PC-3 (cell line): ENCODE measurements around the gene RALA. TPM values are rescaled to one million over a fixed set of nuclear protein-coding genes. Genes with fewer than 3 reads are reported as not detected.

ENCODE experiments used
- ATAC-seq: fragments of 200-7000 bp; cut with Tn5 transposase; 2 replicates; pipeline ENCODE4 v1.9.1; 2020; ENCODE audit warnings: mild to moderate bottlenecking, moderate library complexity
- BruUV-seq: library from RNA; stranded (reverse); fragments of 400-500 nt; replicated peaks from 2 replicates; lab custom pipeline; 2021; lab: Mats Ljungman, UMichigan
- CTCF ChIA-PET: fragments of 300-600 bp; sonication (Branson Sonifier 250); formaldehyde crosslinking; loops from one replicate; lab custom pipeline; 2022; ENCODE audit warnings: antibody characterized with exemption; lab: Charles Lee
- POLR2A ChIA-PET: fragments of 300-600 bp; sonication (Branson Sonifier 250); formaldehyde crosslinking; loops from one replicate; lab custom pipeline; 2022; ENCODE audit warnings: antibody characterized with exemption; ENCODE audit not compliant: unreplicated experiment; lab: Charles Lee
- DNase-seq: peaks from one replicate; pipeline ENCODE4 v3.0.0-alpha.2; 2015
- H2AFZ ChIP-seq: fragments of 300-600 bp; sonication (generic); 2 replicates; pipeline ENCODE4 v1.6.0; 2016; ENCODE audit warnings: antibody characterized with exemption, low read length
- H3F3A ChIP-seq: fragments of 300-600 bp; sonication (generic); one replicate; pipeline ENCODE4 v1.6.0; 2017; ENCODE audit warnings: antibody characterized with exemption, low read length, control low read depth, mild to moderate bottlenecking; ENCODE audit not compliant: unreplicated experiment
- H3K27ac ChIP-seq: fragments of 300-600 bp; sonication (generic); 2 replicates; pipeline ENCODE4 v1.5.1; 2016; ENCODE audit warnings: mild to moderate bottlenecking, low read length
- H3K27me3 ChIP-seq: fragments of 300-600 bp; sonication (generic); 2 replicates; pipeline ENCODE4 v1.6.1; 2016; ENCODE audit warnings: low read length, mixed read lengths
- H3K36me3 ChIP-seq: fragments of 300-600 bp; sonication (generic); 2 replicates; pipeline ENCODE4 v1.6.1; 2016; ENCODE audit warnings: low read depth, mixed run types, low read length, mixed read lengths
- H3K4me1 ChIP-seq: fragments of 300-600 bp; sonication (generic); 2 replicates; pipeline ENCODE4 v1.5.1; 2016; ENCODE audit warnings: low read length; ENCODE audit not compliant: insufficient read depth
- H3K4me2 ChIP-seq: fragments of 300-600 bp; sonication (generic); 2 replicates; pipeline ENCODE4 v1.6.0; 2016; ENCODE audit warnings: low read length
- H3K4me3 ChIP-seq: fragments of 300-600 bp; sonication (generic); 2 replicates; pipeline ENCODE4 v1.5.1; 2016; ENCODE audit warnings: mild to moderate bottlenecking, low read length, mixed read lengths
- H3K79me2 ChIP-seq: fragments of 300-600 bp; sonication (generic); 2 replicates; pipeline ENCODE4 v1.6.1; 2017; ENCODE audit warnings: low read length, mixed read lengths
- H3K9ac ChIP-seq: fragments of 300-600 bp; sonication (generic); 2 replicates; pipeline ENCODE4 v1.6.0; 2016; ENCODE audit warnings: mild to moderate bottlenecking, low read length
- H3K9me2 ChIP-seq: fragments of 300-600 bp; sonication (generic); replicated peaks from 2 replicates; pipeline ENCODE4 v1.6.1; 2016; ENCODE audit warnings: mixed run types, low read length, mixed read lengths
- H3K9me3 ChIP-seq: fragments of 300-600 bp; sonication (generic); 2 replicates; pipeline ENCODE4 v1.6.1; 2016; ENCODE audit warnings: low read length, mixed read lengths
- H4K20me1 ChIP-seq: fragments of 300-600 bp; sonication (generic); 2 replicates; pipeline ENCODE4 v1.6.1; 2016; ENCODE audit warnings: low read length, mixed read lengths
- EZH2 ChIP-seq: fragments of 300-600 bp; sonication (generic); IDR thresholded peaks from one replicate; pipeline ENCODE4 v1.6.1; 2017; ENCODE audit warnings: antibody characterized with exemption, mild to moderate bottlenecking, low read length; ENCODE audit not compliant: unreplicated experiment
- EZH2phosphoT487 ChIP-seq: fragments of 300-600 bp; sonication (generic); IDR thresholded peaks from 2 replicates; pipeline ENCODE4 v1.6.1; 2018; ENCODE audit warnings: mild to moderate bottlenecking, antibody characterized with exemption, low read length, borderline replicate concordance
- intact Hi-C: fragments of 100-400 bp; cut with micrococcal nuclease; formaldehyde crosslinking; loops from 2 replicates; pipeline ENCODE4 v1.9.0; 2023
- total RNA-seq: library from RNA; depleted of rRNA; stranded (reverse); fragments of >200 nt; gene quantifications from 2 replicates; pipeline ENCODE4 v1.2.3, GENCODE V29; 2014
- TF ChIP-seq, protein P1 (sequence below): fragments of 300-600 bp; sonication (generic); conservative IDR thresholded peaks from 2 replicates; pipeline ENCODE4 v1.5.1; 2017; ENCODE audit warnings: antibody characterized with exemption, low read depth, mild to moderate bottlenecking, low read length

Gene RALA
- total RNA-seq, 1 experiment from 2014 or later = 12.9 TPM

DNA sequence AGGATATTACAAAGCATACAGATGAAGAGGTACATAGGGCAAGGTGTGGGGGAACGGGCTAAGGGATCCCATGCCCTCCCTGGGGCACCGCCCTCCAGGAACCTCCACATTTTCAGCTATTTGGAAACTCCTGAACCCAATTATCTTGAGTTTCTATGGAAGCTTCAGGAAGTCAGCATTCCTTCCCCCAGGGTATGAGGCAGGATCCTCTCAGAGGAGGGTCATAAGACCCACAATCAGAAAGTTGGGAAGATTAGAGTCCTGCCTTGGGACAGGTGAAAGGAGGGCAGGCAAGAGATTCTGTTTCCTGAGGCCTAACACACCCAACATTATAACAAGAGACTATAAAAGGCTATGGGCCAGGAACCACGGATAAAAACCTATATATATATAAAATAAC, 98.0 kb downstream of the RALA start:
- no peaks in the 10 kb centered on the region for H3K27me3 ChIP-seq
- intact Hi-C loops = no loop called here
- ChIA-PET CTCF (no interaction called here), POLR2A (no interaction called here)
- BruUV-seq = no TSS peak
- peak overlapping the region; percentile 71 for H2AFZ ChIP-seq
- no peaks in the 10 kb centered on the region for H3F3A ChIP-seq
- DNase-seq (no peak), ATAC-seq (peak; percentile 76)
- H3K4me3 ChIP-seq = no peak overlapping the region
- no peaks in the 10 kb centered on the region for H3K9me2 ChIP-seq
- no peaks in the 10 kb centered on the region for H3K9me3 ChIP-seq
- H4K20me1 ChIP-seq = no peaks in the 10 kb centered on the region
- H3K4me1 ChIP-seq = peaks cover 11% of the 10 kb centered on the region
- no peaks in the 10 kb centered on the region for H3K79me2 ChIP-seq
- H3K36me3 ChIP-seq = no peaks in the 10 kb centered on the region
- no peak overlapping the region for H3K9ac ChIP-seq
- no peak overlapping the region for H3K27ac ChIP-seq
- no peak overlapping the region for H3K4me2 ChIP-seq
- TF ChIP-seq EZH2 = no peak
- no peak for TF ChIP-seq EZH2phosphoT487
- TF ChIP-seq, protein P1, sequence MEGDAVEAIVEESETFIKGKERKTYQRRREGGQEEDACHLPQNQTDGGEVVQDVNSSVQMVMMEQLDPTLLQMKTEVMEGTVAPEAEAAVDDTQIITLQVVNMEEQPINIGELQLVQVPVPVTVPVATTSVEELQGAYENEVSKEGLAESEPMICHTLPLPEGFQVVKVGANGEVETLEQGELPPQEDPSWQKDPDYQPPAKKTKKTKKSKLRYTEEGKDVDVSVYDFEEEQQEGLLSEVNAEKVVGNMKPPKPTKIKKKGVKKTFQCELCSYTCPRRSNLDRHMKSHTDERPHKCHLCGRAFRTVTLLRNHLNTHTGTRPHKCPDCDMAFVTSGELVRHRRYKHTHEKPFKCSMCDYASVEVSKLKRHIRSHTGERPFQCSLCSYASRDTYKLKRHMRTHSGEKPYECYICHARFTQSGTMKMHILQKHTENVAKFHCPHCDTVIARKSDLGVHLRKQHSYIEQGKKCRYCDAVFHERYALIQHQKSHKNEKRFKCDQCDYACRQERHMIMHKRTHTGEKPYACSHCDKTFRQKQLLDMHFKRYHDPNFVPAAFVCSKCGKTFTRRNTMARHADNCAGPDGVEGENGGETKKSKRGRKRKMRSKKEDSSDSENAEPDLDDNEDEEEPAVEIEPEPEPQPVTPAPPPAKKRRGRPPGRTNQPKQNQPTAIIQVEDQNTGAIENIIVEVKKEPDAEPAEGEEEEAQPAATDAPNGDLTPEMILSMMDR = no peak

- Histone ChIP-seq H3K9ac (no peak overlapping the region), H3K36me3 (no peaks in the 10 kb centered on the region), H3K4me1 (peaks cover 11% of the 10 kb centered on the region), H3K9me2 (no peaks in the 10 kb centered on the region), H4K20me1 (no peaks in the 10 kb centered on the region), H3F3A (no peaks in the 10 kb centered on the region), H3K4me2 (no peak overlapping the region), H3K27ac (no peak overlapping the region), H3K79me2 (no peaks in the 10 kb centered on the region), H3K9me3 (no peaks in the 10 kb centered on the region), H3K27me3 (no peaks in the 10 kb centered on the region), H2AFZ (no peak overlapping the region), H3K4me3 (no peak overlapping the region)
- TF ChIP-seq, protein P1 = no peak
- TF ChIP-seq EZH2phosphoT487 (no peak), EZH2 (no peak)
- ATAC-seq = no peak
- intact Hi-C loops = no loop called here
- DNase-seq = no peak
- POLR2A ChIA-PET = no interaction called here
- CTCF ChIA-PET = no interaction called here
- no TSS peak for BruUV-seq
These were observed 98.7 kb downstream of the RALA start for GRCh38 chr7:39721919-39722597.

GRCh38 chr7:39727231-39728012, 104.0 kb downstream of the RALA start:
- H2AFZ ChIP-seq = no peak overlapping the region
- TF ChIP-seq EZH2phosphoT487 = no peak
- TF ChIP-seq, protein P1 = no peak
- no peak for TF ChIP-seq EZH2
- no peaks in the 10 kb centered on the region for H3K9me2 ChIP-seq
- no peak for ATAC-seq
- no peaks in the 10 kb centered on the region for H4K20me1 ChIP-seq
- no peak overlapping the region for H3K27ac ChIP-seq
- no peaks in the 10 kb centered on the region for H3K36me3 ChIP-seq
- no peaks in the 10 kb centered on the region for H3K4me1 ChIP-seq
- no peaks in the 10 kb centered on the region for H3K9me3 ChIP-seq
- POLR2A ChIA-PET = interaction anchor here (0.5 kb wide), 1 partner anchor 764 kb away, joined by 7 read pairs; no protein-coding TSS in a partner anchor
- H3F3A ChIP-seq = no peaks in the 10 kb centered on the region
- intact Hi-C loops = no loop called here
- no peak for DNase-seq
- no peak overlapping the region for H3K4me2 ChIP-seq
- H3K4me3 ChIP-seq = no peak overlapping the region
- BruUV-seq = no TSS peak
- H3K79me2 ChIP-seq = no peaks in the 10 kb centered on the region
- no peaks in the 10 kb centered on the region for H3K27me3 ChIP-seq
- CTCF ChIA-PET = no interaction called here
- H3K9ac ChIP-seq = no peak overlapping the region
